Panc1 (cell line): Measurements from ENCODE around the gene MYLK. TPM values are rescaled to one million over a fixed set of nuclear protein-coding genes. Genes with fewer than 3 reads are reported as not detected.

Experiments
- ATAC-seq: fragments of 200-7000 bp; cut with Tn5 transposase; 2 replicates; pipeline ENCODE4 v1.9.1; 2020; ENCODE audit warnings: mild to moderate bottlenecking, moderate library complexity
- BruUV-seq: library from RNA; stranded (reverse); fragments of 400-500 nt; replicated peaks from 2 replicates; lab custom pipeline; 2021; lab: Mats Ljungman, UMichigan
- CTCF ChIA-PET: fragments of 300-600 bp; sonication (Branson Sonifier 250); formaldehyde crosslinking; loops from one replicate; lab custom pipeline; 2022; ENCODE audit warnings: antibody characterized with exemption; lab: Charles Lee
- POLR2A ChIA-PET: fragments of 300-600 bp; sonication (Branson Sonifier 250); formaldehyde crosslinking; loops from one replicate; lab custom pipeline; 2022; ENCODE audit warnings: antibody characterized with exemption; lab: Charles Lee
- DNase-seq: peaks from one replicate; pipeline ENCODE4 v3.0.0-alpha.2; 2010; ENCODE audit warnings: low read depth, low spot score
- H3K27ac ChIP-seq: 2 replicates; pipeline ENCODE4 v1.5.1; 2011; ENCODE audit warnings: mild to moderate bottlenecking, low read length, inconsistent platforms
- H3K27me3 ChIP-seq: fragments of 200-500 bp; sonication (Bioruptor generic); 2 replicates; pipeline ENCODE4 v1.6.0; 2014; ENCODE audit warnings: low read length, inconsistent platforms; ENCODE audit not compliant: control insufficient read depth, insufficient read depth
- H3K36me3 ChIP-seq: fragments of 200-500 bp; sonication (Bioruptor generic); 2 replicates; pipeline ENCODE4 v1.5.1; 2014; ENCODE audit warnings: inconsistent platforms, mild to moderate bottlenecking, low read length, moderate library complexity; ENCODE audit not compliant: control insufficient read depth, insufficient read depth
- H3K4me1 ChIP-seq: 2 replicates; pipeline ENCODE4 v1.5.1; 2011; ENCODE audit warnings: inconsistent platforms, mild to moderate bottlenecking, low read length, moderate library complexity; ENCODE audit not compliant: control insufficient read depth, insufficient read depth
- H3K4me3 ChIP-seq, 2 experiments: 2 replicates each; pipeline ENCODE4 v1.5.1; 2011 to 2012; ENCODE audit warnings: low read depth in 2 of 2, low read length in 2 of 2, mild to moderate bottlenecking in 2 of 2, inconsistent platforms in 1 of 2, moderate library complexity in 1 of 2
- H3K9me3 ChIP-seq: fragments of 200-500 bp; sonication (Bioruptor generic); 2 replicates; pipeline ENCODE4 v1.5.1; 2014; ENCODE audit warnings: low read depth, mild to moderate bottlenecking, inconsistent platforms, low read length, moderate library complexity; ENCODE audit not compliant: control insufficient read depth, insufficient read depth
- POLR2AphosphoS5 ChIP-seq: IDR thresholded peaks from 2 replicates; pipeline ENCODE4 v1.6.1; 2012; ENCODE audit warnings: mild to moderate bottlenecking, low read depth, low read length, moderate library complexity
- SIN3A ChIP-seq: IDR thresholded peaks from 2 replicates; pipeline ENCODE4 v1.6.1; 2012; ENCODE audit warnings: low read depth, mild to moderate bottlenecking, low read length, moderate library complexity, borderline replicate concordance; ENCODE audit not compliant: insufficient read depth
- TCF7L2 ChIP-seq: IDR thresholded peaks from 2 replicates; pipeline ENCODE4 v1.6.1; 2011; ENCODE audit warnings: mild to moderate bottlenecking, low read depth, low read length, inconsistent platforms
- in situ Hi-C: cut with HindIII; loops from 2 replicates; pipeline ENCODE4 v1.10.0; 2016; ENCODE audit warnings: low sequenced_read_pairs, low pct_unique_long_range_greater_than_20kb
- intact Hi-C: fragments of 100-400 bp; cut with micrococcal nuclease; formaldehyde crosslinking; loops from one replicate; pipeline ENCODE4 v1.10.0; 2022; ENCODE audit not compliant: unreplicated experiment
- total RNA-seq: library from RNA; stranded (reverse); gene quantifications from one replicate; pipeline ENCODE4 v1.2.1, GENCODE V29; 2021; ENCODE audit not compliant: unreplicated experiment
- TF ChIP-seq, protein P1 (sequence below): fragments of 450-650 bp; IDR thresholded peaks from 2 replicates; pipeline ENCODE4 v1.5.1; 2017; ENCODE audit warnings: mild to moderate bottlenecking
- TF ChIP-seq, protein P2 (sequence below), 2 experiments: IDR thresholded peaks; 2 replicates each; pipeline ENCODE4 v1.6.1; 2011 to 2012; ENCODE audit warnings: low read depth in 2 of 2, control low read depth in 1 of 2, low read length in 1 of 2, mild to moderate bottlenecking in 1 of 2, moderate library complexity in 1 of 2; ENCODE audit not compliant: insufficient read depth in 1 of 2

The MYLK gene
- total RNA-seq, 1 experiment from 2014 or later: 29.7 TPM

DNA sequence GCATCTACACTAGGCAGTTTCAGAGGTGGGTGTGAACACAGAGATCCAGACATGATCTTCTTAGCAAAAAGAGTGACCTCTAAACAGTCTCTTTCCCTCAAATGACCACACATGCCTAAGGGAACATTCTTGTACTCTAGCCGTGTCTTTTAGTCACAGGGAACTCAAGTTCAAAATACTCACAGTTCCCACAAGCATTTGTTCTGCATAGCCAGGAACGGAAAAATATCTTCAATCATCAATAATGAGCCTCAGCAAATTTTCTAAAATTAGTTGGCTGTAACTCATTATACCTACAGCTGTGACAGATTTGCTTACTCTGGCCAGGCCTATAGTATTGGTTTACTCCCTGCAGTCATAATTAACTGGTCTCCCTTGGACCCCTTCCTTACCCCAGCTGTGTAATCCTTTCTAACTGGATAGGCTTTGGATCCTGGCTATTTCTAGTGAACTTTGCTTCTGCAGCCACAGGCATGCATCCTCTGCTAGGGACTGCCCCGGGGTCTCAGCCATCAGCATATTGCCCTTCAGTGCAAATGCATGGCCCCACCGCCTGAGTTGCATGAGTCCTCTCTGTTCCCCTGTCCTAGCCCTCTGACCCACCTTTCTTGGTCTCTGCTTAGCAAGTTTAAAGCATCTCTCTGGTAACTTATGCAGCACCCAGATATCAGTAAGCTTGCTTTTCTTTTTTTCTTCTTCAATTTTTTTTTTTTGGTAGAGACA lies 243.2 kb downstream of the MYLK start:
- Histone ChIP-seq H3K9me3 (no peaks in the 10 kb centered on the region), H3K4me1 (no peaks in the 10 kb centered on the region), H3K36me3 (no peaks in the 10 kb centered on the region), H3K27ac (no peak overlapping the region), H3K27me3 (no peaks in the 10 kb centered on the region), H3K4me3 (no peak overlapping the region)
- ChIA-PET CTCF (interaction anchor here (0.5 to 0.7 kb wide), 2 partner anchors 65 to 109 kb away, joined by 4 read pairs; no protein-coding TSS in a partner anchor), POLR2A (interaction anchor here (0.6 kb wide), 1 partner anchor 293 kb away, joined by 7 read pairs; no protein-coding TSS in a partner anchor)
- ATAC-seq: no peak
- intact Hi-C loops (no loop called here), in situ Hi-C loops (no loop called here)
- BruUV-seq: no TSS peak
- TF ChIP-seq, protein P1, sequence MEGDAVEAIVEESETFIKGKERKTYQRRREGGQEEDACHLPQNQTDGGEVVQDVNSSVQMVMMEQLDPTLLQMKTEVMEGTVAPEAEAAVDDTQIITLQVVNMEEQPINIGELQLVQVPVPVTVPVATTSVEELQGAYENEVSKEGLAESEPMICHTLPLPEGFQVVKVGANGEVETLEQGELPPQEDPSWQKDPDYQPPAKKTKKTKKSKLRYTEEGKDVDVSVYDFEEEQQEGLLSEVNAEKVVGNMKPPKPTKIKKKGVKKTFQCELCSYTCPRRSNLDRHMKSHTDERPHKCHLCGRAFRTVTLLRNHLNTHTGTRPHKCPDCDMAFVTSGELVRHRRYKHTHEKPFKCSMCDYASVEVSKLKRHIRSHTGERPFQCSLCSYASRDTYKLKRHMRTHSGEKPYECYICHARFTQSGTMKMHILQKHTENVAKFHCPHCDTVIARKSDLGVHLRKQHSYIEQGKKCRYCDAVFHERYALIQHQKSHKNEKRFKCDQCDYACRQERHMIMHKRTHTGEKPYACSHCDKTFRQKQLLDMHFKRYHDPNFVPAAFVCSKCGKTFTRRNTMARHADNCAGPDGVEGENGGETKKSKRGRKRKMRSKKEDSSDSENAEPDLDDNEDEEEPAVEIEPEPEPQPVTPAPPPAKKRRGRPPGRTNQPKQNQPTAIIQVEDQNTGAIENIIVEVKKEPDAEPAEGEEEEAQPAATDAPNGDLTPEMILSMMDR: no peak
- TF ChIP-seq, protein P2, sequence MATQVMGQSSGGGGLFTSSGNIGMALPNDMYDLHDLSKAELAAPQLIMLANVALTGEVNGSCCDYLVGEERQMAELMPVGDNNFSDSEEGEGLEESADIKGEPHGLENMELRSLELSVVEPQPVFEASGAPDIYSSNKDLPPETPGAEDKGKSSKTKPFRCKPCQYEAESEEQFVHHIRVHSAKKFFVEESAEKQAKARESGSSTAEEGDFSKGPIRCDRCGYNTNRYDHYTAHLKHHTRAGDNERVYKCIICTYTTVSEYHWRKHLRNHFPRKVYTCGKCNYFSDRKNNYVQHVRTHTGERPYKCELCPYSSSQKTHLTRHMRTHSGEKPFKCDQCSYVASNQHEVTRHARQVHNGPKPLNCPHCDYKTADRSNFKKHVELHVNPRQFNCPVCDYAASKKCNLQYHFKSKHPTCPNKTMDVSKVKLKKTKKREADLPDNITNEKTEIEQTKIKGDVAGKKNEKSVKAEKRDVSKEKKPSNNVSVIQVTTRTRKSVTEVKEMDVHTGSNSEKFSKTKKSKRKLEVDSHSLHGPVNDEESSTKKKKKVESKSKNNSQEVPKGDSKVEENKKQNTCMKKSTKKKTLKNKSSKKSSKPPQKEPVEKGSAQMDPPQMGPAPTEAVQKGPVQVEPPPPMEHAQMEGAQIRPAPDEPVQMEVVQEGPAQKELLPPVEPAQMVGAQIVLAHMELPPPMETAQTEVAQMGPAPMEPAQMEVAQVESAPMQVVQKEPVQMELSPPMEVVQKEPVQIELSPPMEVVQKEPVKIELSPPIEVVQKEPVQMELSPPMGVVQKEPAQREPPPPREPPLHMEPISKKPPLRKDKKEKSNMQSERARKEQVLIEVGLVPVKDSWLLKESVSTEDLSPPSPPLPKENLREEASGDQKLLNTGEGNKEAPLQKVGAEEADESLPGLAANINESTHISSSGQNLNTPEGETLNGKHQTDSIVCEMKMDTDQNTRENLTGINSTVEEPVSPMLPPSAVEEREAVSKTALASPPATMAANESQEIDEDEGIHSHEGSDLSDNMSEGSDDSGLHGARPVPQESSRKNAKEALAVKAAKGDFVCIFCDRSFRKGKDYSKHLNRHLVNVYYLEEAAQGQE (IDR thresholded peaks at IDR 0.05; ENCODE audit: insufficient read depth in 1 of 2, low read depth in 2 of 2, low read length in 1 of 2): no peak
- TF ChIP-seq POLR2AphosphoS5 (no peak), SIN3A (no peak)
- DNase-seq: no peak

DNA sequence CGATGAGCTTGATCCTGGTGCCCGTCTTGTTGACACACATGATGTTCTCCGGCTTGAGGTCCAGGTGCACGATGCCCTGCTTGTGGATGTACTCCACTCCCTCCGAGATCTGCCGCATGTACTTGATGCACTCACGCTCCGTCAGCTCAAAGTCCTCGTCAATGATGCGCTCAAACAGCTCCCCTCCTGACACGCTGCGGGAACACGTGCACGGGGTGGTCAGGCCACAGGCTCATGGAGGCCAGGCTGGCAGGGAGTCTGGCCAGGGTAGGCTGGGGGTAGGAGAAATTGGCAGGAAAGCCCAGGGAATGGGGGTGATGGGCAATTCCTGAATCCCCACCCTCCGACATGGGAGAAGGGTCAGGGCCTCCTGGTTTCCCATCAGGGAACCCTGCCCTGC lies 243.8 kb downstream of the MYLK start:
- ATAC-seq: no peak

More for the DNA sequence above, 243.8 kb downstream of the MYLK start:
- no peaks in the 10 kb centered on the region for H3K36me3 ChIP-seq
- no peaks in the 10 kb centered on the region for H3K9me3 ChIP-seq
- H3K4me3 ChIP-seq: no peak overlapping the region
- DNase-seq: no peak
- intact Hi-C loops (no loop called here), in situ Hi-C loops (no loop called here)
- ChIA-PET CTCF (interaction anchor here (0.5 kb wide), 1 partner anchor 64 kb away, joined by 4 read pairs; no protein-coding TSS in a partner anchor), POLR2A (no interaction called here)
- H3K27me3 ChIP-seq: no peaks in the 10 kb centered on the region
- no peak overlapping the region for H3K27ac ChIP-seq
- no peaks in the 10 kb centered on the region for H3K4me1 ChIP-seq
- TF ChIP-seq SIN3A (no peak), POLR2AphosphoS5 (no peak), TCF7L2 (no peak)
- TF ChIP-seq, protein P2 (IDR thresholded peaks at IDR 0.05; ENCODE audit: insufficient read depth in 1 of 2, low read depth in 2 of 2, low read length in 1 of 2): no peak
- TF ChIP-seq, protein P1: no peak
- BruUV-seq: no TSS peak
